WTC11 (cell line): ENCODE measurements around the gene SPDYC. TPM values are rescaled to one million over a fixed set of nuclear protein-coding genes. Genes with fewer than 3 reads are reported as not detected.

Experiments
- ATAC-seq: fragments of 200-7000 bp; cut with Tn5 transposase; 2 replicates; pipeline ENCODE4 v1.10.0; 2021; ENCODE audit warnings: mild to moderate bottlenecking, moderate library complexity
- CTCF ChIA-PET: fragments of 300-600 bp; sonication (Branson Sonifier 250); formaldehyde crosslinking; loops from one replicate; lab custom pipeline; 2021; ENCODE audit warnings: antibody characterized with exemption; lab: Charles Lee
- POLR2A ChIA-PET: fragments of 350-600 bp; sonication (Branson Sonifier 250); formaldehyde crosslinking; loops from one replicate; lab custom pipeline; 2021; ENCODE audit warnings: antibody characterized with exemption; lab: Charles Lee
- DNase-seq: peaks from one replicate; pipeline ENCODE4 v3.0.0; 2021; ENCODE audit warnings: low spot score
- H3K27ac Mint-ChIP-seq: 2 replicates; pipeline ENCODE4 v1.8.0; 2021; ENCODE audit warnings: mixed read lengths
- H3K27me3 Mint-ChIP-seq: 2 replicates; pipeline ENCODE4 v1.8.0; 2021; ENCODE audit warnings: low read depth, mild to moderate bottlenecking, moderate library complexity, mixed read lengths
- H3K36me3 Mint-ChIP-seq: 2 replicates; pipeline ENCODE4 v1.8.0; 2021; ENCODE audit warnings: mixed read lengths
- H3K4me1 Mint-ChIP-seq: 2 replicates; pipeline ENCODE4 v1.8.0; 2022; ENCODE audit warnings: mixed read lengths
- H3K4me3 Mint-ChIP-seq: 2 replicates; pipeline ENCODE4 v1.8.0; 2021; ENCODE audit warnings: mild to moderate bottlenecking, moderate library complexity, mixed read lengths
- H3K9me3 Mint-ChIP-seq: 2 replicates; pipeline ENCODE4 v1.8.0; 2021; ENCODE audit warnings: mixed read lengths
- ATF3 ChIP-seq: sonication (generic); formaldehyde crosslinking; conservative IDR thresholded peaks from 2 replicates; pipeline ENCODE4 v1.8.1; 2022; ENCODE audit warnings: mild to moderate bottlenecking, missing genetic modification reagents
- E2F5 ChIP-seq: sonication (generic); formaldehyde crosslinking; IDR thresholded peaks from 2 replicates; pipeline ENCODE4 v1.8.1; 2022; ENCODE audit warnings: mild to moderate bottlenecking, moderate library complexity, missing genetic modification reagents
- ETV6 ChIP-seq: sonication (generic); formaldehyde crosslinking; IDR thresholded peaks from 2 replicates; pipeline ENCODE4 v1.8.1; 2022; ENCODE audit warnings: mild to moderate bottlenecking, missing genetic modification reagents
- FOXP1 ChIP-seq: sonication (generic); formaldehyde crosslinking; IDR thresholded peaks from 2 replicates; pipeline ENCODE4 v1.8.0; 2022; ENCODE audit warnings: missing genetic modification reagents, mild to moderate bottlenecking, moderate library complexity, borderline replicate concordance
- JUN ChIP-seq: sonication (generic); formaldehyde crosslinking; IDR thresholded peaks from 2 replicates; pipeline ENCODE4 v1.8.0; 2023; ENCODE audit warnings: mild to moderate bottlenecking, missing genetic modification reagents
- NFYB ChIP-seq: sonication (generic); formaldehyde crosslinking; conservative IDR thresholded peaks from 2 replicates; pipeline ENCODE4 v1.8.0; 2022; ENCODE audit warnings: low read depth, missing genetic modification reagents
- PRRX2 ChIP-seq: fragments of 250-450 bp; sonication (Bioruptor Pico); IDR thresholded peaks from 2 replicates; pipeline ENCODE4 v1.8.0; 2021; ENCODE audit warnings: mild to moderate bottlenecking
- SMAD3 ChIP-seq: sonication (generic); formaldehyde crosslinking; IDR thresholded peaks from 2 replicates; pipeline ENCODE4 v1.8.0; 2022; ENCODE audit warnings: missing genetic modification reagents, mild to moderate bottlenecking, borderline replicate concordance
- SP1 ChIP-seq: sonication (generic); formaldehyde crosslinking; conservative IDR thresholded peaks from 2 replicates; pipeline ENCODE4 v1.8.1; 2022; ENCODE audit warnings: missing genetic modification reagents
- TEAD1 ChIP-seq: sonication (generic); formaldehyde crosslinking; IDR thresholded peaks from 2 replicates; pipeline ENCODE4 v1.8.0; 2022; ENCODE audit warnings: mild to moderate bottlenecking, missing genetic modification reagents
- ZBTB43 ChIP-seq: sonication (generic); formaldehyde crosslinking; IDR thresholded peaks from 2 replicates; pipeline ENCODE4 v1.8.1; 2023; ENCODE audit warnings: mild to moderate bottlenecking, missing genetic modification reagents
- ZNF121 ChIP-seq: sonication (generic); formaldehyde crosslinking; IDR thresholded peaks from 2 replicates; pipeline ENCODE4 v1.8.0; 2023; ENCODE audit warnings: missing genetic modification reagents
- ZNF232 ChIP-seq: sonication (generic); formaldehyde crosslinking; IDR thresholded peaks from 2 replicates; pipeline ENCODE4 v1.8.0; 2022; ENCODE audit warnings: mild to moderate bottlenecking, missing genetic modification reagents
- ZNF263 ChIP-seq: sonication (generic); formaldehyde crosslinking; IDR thresholded peaks from 2 replicates; pipeline ENCODE4 v1.8.1; 2022; ENCODE audit warnings: low read depth, mild to moderate bottlenecking, moderate library complexity, missing genetic modification reagents
- ZNF532 ChIP-seq: fragments of 250-450 bp; sonication (Bioruptor Pico); IDR thresholded peaks from 2 replicates; pipeline ENCODE4 v1.9.0; 2021; ENCODE audit warnings: mild to moderate bottlenecking, borderline replicate concordance
- total RNA-seq: library from RNA; stranded (reverse); gene quantifications from 3 replicates; pipeline ENCODE4 v1.2.3, GENCODE V29; 2021
- TF ChIP-seq, protein P1 (sequence below): sonication (generic); formaldehyde crosslinking; IDR thresholded peaks from 2 replicates; pipeline ENCODE4 v1.8.1; 2022; ENCODE audit warnings: low read depth, mild to moderate bottlenecking, moderate library complexity, missing genetic modification reagents, borderline replicate concordance
- TF ChIP-seq, protein P2 (sequence below): fragments of 200-600 bp; IDR thresholded peaks from 2 replicates; pipeline ENCODE4 v1.8.0; 2022; ENCODE audit warnings: antibody characterized with exemption
- TF ChIP-seq, protein P3 (sequence below): sonication (generic); formaldehyde crosslinking; IDR thresholded peaks from 2 replicates; pipeline ENCODE4 v1.8.1; 2022; ENCODE audit warnings: mild to moderate bottlenecking, missing genetic modification reagents, moderate library complexity, borderline replicate concordance
- TF ChIP-seq, protein P4 (sequence below): sonication (generic); formaldehyde crosslinking; IDR thresholded peaks from 2 replicates; pipeline ENCODE4 v1.8.0; 2022; ENCODE audit warnings: mild to moderate bottlenecking, missing genetic modification reagents

SPDYC gene
- total RNA-seq, 1 experiment from 2014 or later, result 0.35 TPM

DNA sequence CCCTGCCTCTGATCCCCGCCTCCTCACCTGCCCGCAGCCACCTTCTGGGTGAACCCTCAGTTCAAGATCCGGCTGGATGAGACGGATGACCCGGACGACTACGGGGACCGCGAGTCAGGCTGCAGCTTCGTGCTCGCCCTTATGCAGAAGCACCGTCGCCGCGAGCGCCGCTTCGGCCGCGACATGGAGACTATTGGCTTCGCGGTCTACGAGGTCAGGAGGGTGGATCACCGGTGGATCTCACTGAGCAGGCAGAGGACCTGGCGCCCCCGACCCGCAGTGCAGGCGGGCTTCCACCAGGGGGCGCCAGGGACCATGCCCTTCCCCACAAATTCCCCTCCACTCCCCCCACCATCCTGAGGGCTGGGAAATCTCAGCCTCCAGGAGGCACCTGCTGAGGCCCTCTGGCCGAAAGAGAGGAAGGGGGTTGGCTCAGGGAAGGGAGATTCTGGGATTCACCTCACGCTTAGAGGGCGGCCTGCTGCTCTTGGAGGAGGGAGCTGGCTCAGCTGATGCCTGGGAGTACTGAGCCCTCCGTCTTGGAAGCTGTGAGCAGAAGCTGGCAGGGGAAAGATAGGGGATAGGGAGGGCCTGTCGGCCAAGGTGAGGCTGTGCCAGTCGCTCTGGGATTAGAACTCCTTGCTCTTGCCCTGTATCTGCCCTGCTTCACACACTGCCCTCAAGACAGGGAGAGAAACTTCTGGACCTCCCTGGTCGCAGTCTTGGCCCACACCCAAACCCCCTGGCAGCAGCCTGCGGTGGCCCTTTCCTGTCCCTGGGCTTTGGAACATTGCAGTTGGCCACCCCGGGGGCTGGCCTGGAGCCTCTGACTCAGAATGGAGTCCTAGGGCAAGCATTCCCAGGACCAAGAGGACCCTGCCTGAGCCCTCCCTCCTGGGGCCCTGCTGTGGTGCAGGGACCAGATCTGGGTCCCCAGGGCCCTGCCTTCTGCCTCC, 34.9 kb downstream of the SPDYC start:
- CTCF ChIA-PET, result interaction anchor here (0.5 to 6.3 kb wide), 39 partner anchors 9 to 840 kb away, joined by 3 to 82 read pairs (median 4); partner anchors contain the start of genes CAPN1, CDC42EP2, POLA2 and SPDYC
- Mint-ChIP-seq H3K4me3 (peak overlapping the region; percentile 60), H3K36me3 (peaks cover 43% of the 10 kb centered on the region), H3K27ac (peak overlapping the region; percentile 93), H3K4me1 (peaks cover 16% of the 10 kb centered on the region), H3K27me3 (no peaks in the 10 kb centered on the region), H3K9me3 (no peaks in the 10 kb centered on the region)
- DNase-seq (peak; percentile 88), ATAC-seq (peak; percentile 93)
- POLR2A ChIA-PET, result interaction anchor here (0.6 to 1.4 kb wide), 4 partner anchors 19 to 57 kb away, joined by 3 read pairs; partner anchors contain the start of gene POLA2
- no peak for TF ChIP-seq E2F5 (CRISPR knock-in tag)
- no peak for TF ChIP-seq ZNF263 (CRISPR knock-in tag)
- TF ChIP-seq, protein P1, sequence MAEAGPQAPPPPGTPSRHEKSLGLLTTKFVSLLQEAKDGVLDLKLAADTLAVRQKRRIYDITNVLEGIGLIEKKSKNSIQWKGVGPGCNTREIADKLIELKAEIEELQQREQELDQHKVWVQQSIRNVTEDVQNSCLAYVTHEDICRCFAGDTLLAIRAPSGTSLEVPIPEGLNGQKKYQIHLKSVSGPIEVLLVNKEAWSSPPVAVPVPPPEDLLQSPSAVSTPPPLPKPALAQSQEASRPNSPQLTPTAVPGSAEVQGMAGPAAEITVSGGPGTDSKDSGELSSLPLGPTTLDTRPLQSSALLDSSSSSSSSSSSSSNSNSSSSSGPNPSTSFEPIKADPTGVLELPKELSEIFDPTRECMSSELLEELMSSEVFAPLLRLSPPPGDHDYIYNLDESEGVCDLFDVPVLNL, result no peak
- TF ChIP-seq, protein P2, sequence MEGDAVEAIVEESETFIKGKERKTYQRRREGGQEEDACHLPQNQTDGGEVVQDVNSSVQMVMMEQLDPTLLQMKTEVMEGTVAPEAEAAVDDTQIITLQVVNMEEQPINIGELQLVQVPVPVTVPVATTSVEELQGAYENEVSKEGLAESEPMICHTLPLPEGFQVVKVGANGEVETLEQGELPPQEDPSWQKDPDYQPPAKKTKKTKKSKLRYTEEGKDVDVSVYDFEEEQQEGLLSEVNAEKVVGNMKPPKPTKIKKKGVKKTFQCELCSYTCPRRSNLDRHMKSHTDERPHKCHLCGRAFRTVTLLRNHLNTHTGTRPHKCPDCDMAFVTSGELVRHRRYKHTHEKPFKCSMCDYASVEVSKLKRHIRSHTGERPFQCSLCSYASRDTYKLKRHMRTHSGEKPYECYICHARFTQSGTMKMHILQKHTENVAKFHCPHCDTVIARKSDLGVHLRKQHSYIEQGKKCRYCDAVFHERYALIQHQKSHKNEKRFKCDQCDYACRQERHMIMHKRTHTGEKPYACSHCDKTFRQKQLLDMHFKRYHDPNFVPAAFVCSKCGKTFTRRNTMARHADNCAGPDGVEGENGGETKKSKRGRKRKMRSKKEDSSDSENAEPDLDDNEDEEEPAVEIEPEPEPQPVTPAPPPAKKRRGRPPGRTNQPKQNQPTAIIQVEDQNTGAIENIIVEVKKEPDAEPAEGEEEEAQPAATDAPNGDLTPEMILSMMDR, result peak; percentile 99
- peak; percentile 54 for TF ChIP-seq SP1 (CRISPR knock-in tag)
- TF ChIP-seq, protein P3, sequence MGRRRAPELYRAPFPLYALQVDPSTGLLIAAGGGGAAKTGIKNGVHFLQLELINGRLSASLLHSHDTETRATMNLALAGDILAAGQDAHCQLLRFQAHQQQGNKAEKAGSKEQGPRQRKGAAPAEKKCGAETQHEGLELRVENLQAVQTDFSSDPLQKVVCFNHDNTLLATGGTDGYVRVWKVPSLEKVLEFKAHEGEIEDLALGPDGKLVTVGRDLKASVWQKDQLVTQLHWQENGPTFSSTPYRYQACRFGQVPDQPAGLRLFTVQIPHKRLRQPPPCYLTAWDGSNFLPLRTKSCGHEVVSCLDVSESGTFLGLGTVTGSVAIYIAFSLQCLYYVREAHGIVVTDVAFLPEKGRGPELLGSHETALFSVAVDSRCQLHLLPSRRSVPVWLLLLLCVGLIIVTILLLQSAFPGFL (CRISPR knock-in tag), result no peak
- no peak for TF ChIP-seq PRRX2
- no peak for TF ChIP-seq NFYB (CRISPR knock-in tag)
- TF ChIP-seq, protein P4, sequence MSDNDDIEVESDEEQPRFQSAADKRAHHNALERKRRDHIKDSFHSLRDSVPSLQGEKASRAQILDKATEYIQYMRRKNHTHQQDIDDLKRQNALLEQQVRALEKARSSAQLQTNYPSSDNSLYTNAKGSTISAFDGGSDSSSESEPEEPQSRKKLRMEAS (CRISPR knock-in tag), result peak; percentile 79
- peak; percentile 52; the same call in 1 of the 2 replicates for TF ChIP-seq ZNF121 (CRISPR knock-in tag)
- TF ChIP-seq ZNF532, result no peak
- TF ChIP-seq SMAD3 (CRISPR knock-in tag), result peak; percentile 56; the same call in 1 of the 2 replicates
- 0 out of 2 replicates have a peak, but pooled peaks have one; percentile 75 for TF ChIP-seq FOXP1 (CRISPR knock-in tag)
- no peak for TF ChIP-seq JUN (CRISPR knock-in tag)
- TF ChIP-seq TEAD1 (CRISPR knock-in tag), result peak; percentile 68; the same call in 1 of the 2 replicates
- no peak for TF ChIP-seq ZBTB43 (CRISPR knock-in tag)
- 0 out of 2 replicates have a peak, but pooled peaks have one; percentile 57 for TF ChIP-seq ZNF232 (CRISPR knock-in tag)
- TF ChIP-seq ETV6 (CRISPR knock-in tag), result peak; percentile 87
- TF ChIP-seq ATF3, result no peak
